ENCODE measurements around the gene CFAP77.

CFAP77 gene

GRCh38 chr9:132517815-132518550 is 108.0 kb downstream of the CFAP77 start:
- no peak for DNase-seq (ENCODE audit: low spot score)

GRCh38 chr9:132518626-132519025 is 108.6 kb downstream of the CFAP77 start:
- DNase-seq (ENCODE audit: low spot score) = no peak

- no peak for DNase-seq (ENCODE audit: low spot score)
Measured at GRCh38 chr9:132519033-132519432, 109.0 kb downstream of the CFAP77 start.

- no peak for DNase-seq (ENCODE audit: low spot score)
Measured at GRCh38 chr9:132520612-132521011, 110.6 kb downstream of the CFAP77 start.

GRCh38 chr9:132525308-132526023 is 115.5 kb downstream of the CFAP77 start:
- DNase-seq (ENCODE audit: low spot score) = no peak

GRCh38 chr9:132531195-132531594 is 121.2 kb downstream of the CFAP77 start:
- no peak for DNase-seq (ENCODE audit: low spot score)

GRCh38 chr9:132531710-132532570 is 121.9 kb downstream of the CFAP77 start:
- DNase-seq (ENCODE audit: low spot score) = no peak

GRCh38 chr9:132534832-132535231 is 124.8 kb downstream of the CFAP77 start:
- DNase-seq (ENCODE audit: low spot score) = no peak

- DNase-seq (ENCODE audit: low spot score) = no peak
Measured at GRCh38 chr9:132536124-132536523, 126.1 kb downstream of the CFAP77 start.

- DNase-seq (ENCODE audit: low spot score) = no peak
Measured at GRCh38 chr9:132537352-132537751, 127.3 kb downstream of the CFAP77 start.

GRCh38 chr9:132538071-132538470 is 128.1 kb downstream of the CFAP77 start:
- no peak for DNase-seq (ENCODE audit: low spot score)

GRCh38 chr9:132539096-132539495 is 129.1 kb downstream of the CFAP77 start:
- DNase-seq (ENCODE audit: low spot score) = no peak

GRCh38 chr9:132541051-132541450 is 131.0 kb downstream of the CFAP77 start:
- no peak for DNase-seq (ENCODE audit: low spot score)

GRCh38 chr9:132541870-132542830 is 132.1 kb downstream of the CFAP77 start:
- DNase-seq (ENCODE audit: low spot score) = no peak

- no peak for DNase-seq (ENCODE audit: low spot score)
Measured at GRCh38 chr9:132543251-132543650, 133.2 kb downstream of the CFAP77 start.

GRCh38 chr9:132543960-132544359 is 133.9 kb downstream of the CFAP77 start:
- no peak for DNase-seq (ENCODE audit: low spot score)

- DNase-seq (ENCODE audit: low spot score) = no peak
Measured at GRCh38 chr9:132545578-132545977, 135.6 kb downstream of the CFAP77 start.

GRCh38 chr9:132546148-132547051 is 136.4 kb downstream of the CFAP77 start:
- DNase-seq (ENCODE audit: low spot score) = peak; percentile 53

GRCh38 chr9:132547052-132547431 is 137.0 kb downstream of the CFAP77 start:
- DNase-seq (ENCODE audit: low spot score) = no peak

GRCh38 chr9:132547436-132547835 is 137.4 kb downstream of the CFAP77 start:
- no peak for DNase-seq (ENCODE audit: low spot score)

Data from HuH-7 (cell line).